DOHH2 (cell line): Measurements from ENCODE around the gene FNDC3B.

ENCODE experiments used
- H3F3A ChIP-seq: fragments of 200-600 bp; sonication (generic), shearing (Covaris generic); 2 replicates; pipeline ENCODE4 v1.6.0; 2016; ENCODE audit warnings: antibody characterized with exemption, mild to moderate bottlenecking; ENCODE audit not compliant: control insufficient read depth, insufficient read depth
- H3K27ac ChIP-seq: fragments of 200-600 bp; sonication (generic); 2 replicates; pipeline ENCODE4 v1.5.1; 2014; ENCODE audit warnings: low read depth, mild to moderate bottlenecking, low read length, moderate library complexity
- H3K27me3 ChIP-seq: fragments of 200-600 bp; sonication (generic); 2 replicates; pipeline ENCODE4 v1.6.1; 2014; ENCODE audit warnings: mild to moderate bottlenecking, low read length, mixed read lengths; ENCODE audit not compliant: control insufficient read depth
- H3K36me3 ChIP-seq: fragments of 200-600 bp; sonication (generic); 2 replicates; pipeline ENCODE4 v1.6.1; 2014; ENCODE audit warnings: mild to moderate bottlenecking, low read length, moderate library complexity, mixed read lengths; ENCODE audit not compliant: control insufficient read depth
- H3K4me1 ChIP-seq: fragments of 200-600 bp; sonication (generic); 2 replicates; pipeline ENCODE4 v1.6.1; 2014; ENCODE audit warnings: mild to moderate bottlenecking, low read length, mixed read lengths; ENCODE audit not compliant: control insufficient read depth
- H3K4me2 ChIP-seq: fragments of 200-600 bp; sonication (generic); 2 replicates; pipeline ENCODE4 v1.6.0; 2014; ENCODE audit warnings: mild to moderate bottlenecking, low read length, moderate library complexity
- H3K4me3 ChIP-seq: fragments of 200-600 bp; sonication (generic); 2 replicates; pipeline ENCODE4 v1.5.1; 2014; ENCODE audit warnings: mild to moderate bottlenecking, low read length, mixed read lengths
- H3K79me2 ChIP-seq: fragments of 200-600 bp; sonication (generic); 2 replicates; pipeline ENCODE4 v1.6.1; 2014; ENCODE audit warnings: mild to moderate bottlenecking, low read length, mixed read lengths; ENCODE audit not compliant: control insufficient read depth
- H3K9me2 ChIP-seq: fragments of 200-600 bp; sonication (generic); replicated peaks from 2 replicates; pipeline ENCODE4 v1.6.1; 2014; ENCODE audit warnings: mild to moderate bottlenecking, low read length, mixed read lengths; ENCODE audit not compliant: control insufficient read depth
- H3K9me3 ChIP-seq: fragments of 200-600 bp; sonication (generic); 2 replicates; pipeline ENCODE4 v1.6.1; 2014; ENCODE audit warnings: antibody characterized with exemption, low read length, mixed read lengths; ENCODE audit not compliant: control insufficient read depth, insufficient read depth
- H4K20me1 ChIP-seq: fragments of 200-600 bp; sonication (generic); 2 replicates; pipeline ENCODE4 v1.6.0; 2014; ENCODE audit warnings: low read depth, mild to moderate bottlenecking, antibody characterized with exemption, low read length, moderate library complexity; ENCODE audit not compliant: control insufficient read depth, insufficient read depth
- CTCF ChIP-seq: fragments of 200-600 bp; sonication (generic); IDR thresholded peaks from one replicate; pipeline ENCODE4 v1.5.1; 2014; ENCODE audit warnings: antibody characterized with exemption, mild to moderate bottlenecking, low read depth, low read length; ENCODE audit not compliant: poor library complexity, severe bottlenecking
- EZH2phosphoT487 ChIP-seq: fragments of 200-600 bp; sonication (generic); IDR thresholded peaks from 2 replicates; pipeline ENCODE4 v1.6.1; 2017; ENCODE audit warnings: borderline replicate concordance, mild to moderate bottlenecking, antibody characterized with exemption, low read length, moderate library complexity, mixed read lengths

Gene FNDC3B

GRCh38 chr3:172124271-172124670 lies 84.9 kb downstream of the FNDC3B start:
- Histone ChIP-seq H3K9me3 (no peaks in the 10 kb centered on the region), H3K27me3 (no peaks in the 10 kb centered on the region), H4K20me1 (no peaks in the 10 kb centered on the region), H3F3A (no peaks in the 10 kb centered on the region), H3K27ac (no peak overlapping the region), H3K4me1 (no peaks in the 10 kb centered on the region), H3K9me2 (no peaks in the 10 kb centered on the region), H3K4me3 (no peak overlapping the region), H3K79me2 (no peaks in the 10 kb centered on the region), H3K36me3 (no peaks in the 10 kb centered on the region), H3K4me2 (no peak overlapping the region)
- no peak for TF ChIP-seq CTCF
- no peak for TF ChIP-seq EZH2phosphoT487

DNA sequence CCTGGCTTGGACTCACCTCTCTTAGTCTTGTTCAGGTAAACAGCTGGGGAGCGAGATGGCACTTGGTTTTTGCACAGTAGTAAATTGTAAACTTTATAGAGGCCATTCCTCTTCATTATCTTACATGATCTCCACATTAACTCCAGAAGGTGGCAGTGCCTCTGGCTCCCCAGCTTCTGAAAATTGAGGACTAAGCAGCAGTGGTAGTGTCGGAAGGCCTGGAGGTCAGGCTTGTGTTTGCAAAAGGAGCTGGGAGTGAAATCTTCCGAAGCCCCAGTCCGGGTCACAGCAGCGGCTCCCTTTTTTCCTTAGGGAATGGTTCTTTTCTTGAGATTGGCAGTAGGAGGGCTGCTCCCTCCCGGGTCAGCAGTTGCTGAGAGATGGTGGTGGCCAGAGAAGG lies 85.7 kb downstream of the FNDC3B start:
- Histone ChIP-seq H3K4me1 (no peaks in the 10 kb centered on the region), H3K9me3 (no peaks in the 10 kb centered on the region), H3K4me3 (no peak overlapping the region), H4K20me1 (no peaks in the 10 kb centered on the region), H3F3A (no peaks in the 10 kb centered on the region), H3K27ac (no peak overlapping the region), H3K9me2 (no peaks in the 10 kb centered on the region), H3K36me3 (no peaks in the 10 kb centered on the region), H3K27me3 (no peaks in the 10 kb centered on the region), H3K79me2 (no peaks in the 10 kb centered on the region), H3K4me2 (no peak overlapping the region)
- TF ChIP-seq EZH2phosphoT487 (no peak), CTCF (no peak)

DNA sequence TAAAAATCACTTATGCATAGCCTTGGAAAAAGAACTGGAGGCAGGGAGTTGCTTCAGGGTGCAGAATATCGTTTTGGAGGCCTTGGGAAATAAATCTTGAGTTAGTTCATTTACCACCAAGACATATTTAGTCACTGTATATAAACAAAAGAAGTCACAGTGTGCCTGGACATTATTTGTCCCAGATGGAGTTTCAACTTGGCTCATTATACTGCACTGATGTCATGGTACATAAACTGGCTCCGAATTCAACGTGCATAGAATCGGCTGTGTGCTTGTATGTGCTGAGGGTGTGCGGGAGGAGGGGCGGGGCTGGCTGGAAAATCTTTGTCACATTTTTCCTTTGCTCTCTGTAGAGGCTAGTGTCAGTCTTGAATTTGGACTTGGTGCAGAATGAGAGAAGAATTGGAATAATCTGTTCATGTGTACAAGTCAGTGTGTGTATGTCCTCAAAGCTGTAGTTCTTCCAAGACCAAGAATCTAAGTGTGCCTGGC lies 86.6 kb downstream of the FNDC3B start:
- Histone ChIP-seq H3K4me1 (no peaks in the 10 kb centered on the region), H3K27me3 (no peaks in the 10 kb centered on the region), H3K9me3 (no peaks in the 10 kb centered on the region), H3K4me3 (no peak overlapping the region), H3K79me2 (no peaks in the 10 kb centered on the region), H3K36me3 (no peaks in the 10 kb centered on the region), H4K20me1 (no peaks in the 10 kb centered on the region), H3K4me2 (no peak overlapping the region), H3F3A (no peaks in the 10 kb centered on the region), H3K27ac (no peak overlapping the region), H3K9me2 (no peaks in the 10 kb centered on the region)
- no peak for TF ChIP-seq CTCF

GRCh38 chr3:172126741-172127140 lies 87.4 kb downstream of the FNDC3B start:
- H3K4me2 ChIP-seq: no peak overlapping the region
- no peaks in the 10 kb centered on the region for H3K9me3 ChIP-seq
- no peaks in the 10 kb centered on the region for H3F3A ChIP-seq
- no peaks in the 10 kb centered on the region for H3K27me3 ChIP-seq
- H3K9me2 ChIP-seq: no peaks in the 10 kb centered on the region
- no peak overlapping the region for H3K27ac ChIP-seq
- no peaks in the 10 kb centered on the region for H3K36me3 ChIP-seq
- H3K4me1 ChIP-seq: no peaks in the 10 kb centered on the region
- H3K79me2 ChIP-seq: no peaks in the 10 kb centered on the region
- no peak overlapping the region for H3K4me3 ChIP-seq
- no peak for TF ChIP-seq EZH2phosphoT487
- TF ChIP-seq CTCF: no peak
- H4K20me1 ChIP-seq: no peaks in the 10 kb centered on the region
